Stimulated activated CD4-positive, alpha-beta T cell treated with anti-CD3 and anti-CD28 coated beads, TNF-alpha, amount 100 ng/mL, for 4 hours (primary cell): ENCODE measurements around the gene DNA2.
"Not testable (repeated sequence)": the region's sequence is repeated elsewhere in the genome, so short reads cannot be mapped to it uniquely, and the experiment has no call there.

Source experiments
- DNase-seq, 3 experiments: peaks; one replicate each; pipeline ENCODE4 v3.0.0-alpha.2; 2020; ENCODE audit warnings: low read depth in 3 of 3

The DNA2 gene, protein sequence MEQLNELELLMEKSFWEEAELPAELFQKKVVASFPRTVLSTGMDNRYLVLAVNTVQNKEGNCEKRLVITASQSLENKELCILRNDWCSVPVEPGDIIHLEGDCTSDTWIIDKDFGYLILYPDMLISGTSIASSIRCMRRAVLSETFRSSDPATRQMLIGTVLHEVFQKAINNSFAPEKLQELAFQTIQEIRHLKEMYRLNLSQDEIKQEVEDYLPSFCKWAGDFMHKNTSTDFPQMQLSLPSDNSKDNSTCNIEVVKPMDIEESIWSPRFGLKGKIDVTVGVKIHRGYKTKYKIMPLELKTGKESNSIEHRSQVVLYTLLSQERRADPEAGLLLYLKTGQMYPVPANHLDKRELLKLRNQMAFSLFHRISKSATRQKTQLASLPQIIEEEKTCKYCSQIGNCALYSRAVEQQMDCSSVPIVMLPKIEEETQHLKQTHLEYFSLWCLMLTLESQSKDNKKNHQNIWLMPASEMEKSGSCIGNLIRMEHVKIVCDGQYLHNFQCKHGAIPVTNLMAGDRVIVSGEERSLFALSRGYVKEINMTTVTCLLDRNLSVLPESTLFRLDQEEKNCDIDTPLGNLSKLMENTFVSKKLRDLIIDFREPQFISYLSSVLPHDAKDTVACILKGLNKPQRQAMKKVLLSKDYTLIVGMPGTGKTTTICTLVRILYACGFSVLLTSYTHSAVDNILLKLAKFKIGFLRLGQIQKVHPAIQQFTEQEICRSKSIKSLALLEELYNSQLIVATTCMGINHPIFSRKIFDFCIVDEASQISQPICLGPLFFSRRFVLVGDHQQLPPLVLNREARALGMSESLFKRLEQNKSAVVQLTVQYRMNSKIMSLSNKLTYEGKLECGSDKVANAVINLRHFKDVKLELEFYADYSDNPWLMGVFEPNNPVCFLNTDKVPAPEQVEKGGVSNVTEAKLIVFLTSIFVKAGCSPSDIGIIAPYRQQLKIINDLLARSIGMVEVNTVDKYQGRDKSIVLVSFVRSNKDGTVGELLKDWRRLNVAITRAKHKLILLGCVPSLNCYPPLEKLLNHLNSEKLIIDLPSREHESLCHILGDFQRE

DNA sequence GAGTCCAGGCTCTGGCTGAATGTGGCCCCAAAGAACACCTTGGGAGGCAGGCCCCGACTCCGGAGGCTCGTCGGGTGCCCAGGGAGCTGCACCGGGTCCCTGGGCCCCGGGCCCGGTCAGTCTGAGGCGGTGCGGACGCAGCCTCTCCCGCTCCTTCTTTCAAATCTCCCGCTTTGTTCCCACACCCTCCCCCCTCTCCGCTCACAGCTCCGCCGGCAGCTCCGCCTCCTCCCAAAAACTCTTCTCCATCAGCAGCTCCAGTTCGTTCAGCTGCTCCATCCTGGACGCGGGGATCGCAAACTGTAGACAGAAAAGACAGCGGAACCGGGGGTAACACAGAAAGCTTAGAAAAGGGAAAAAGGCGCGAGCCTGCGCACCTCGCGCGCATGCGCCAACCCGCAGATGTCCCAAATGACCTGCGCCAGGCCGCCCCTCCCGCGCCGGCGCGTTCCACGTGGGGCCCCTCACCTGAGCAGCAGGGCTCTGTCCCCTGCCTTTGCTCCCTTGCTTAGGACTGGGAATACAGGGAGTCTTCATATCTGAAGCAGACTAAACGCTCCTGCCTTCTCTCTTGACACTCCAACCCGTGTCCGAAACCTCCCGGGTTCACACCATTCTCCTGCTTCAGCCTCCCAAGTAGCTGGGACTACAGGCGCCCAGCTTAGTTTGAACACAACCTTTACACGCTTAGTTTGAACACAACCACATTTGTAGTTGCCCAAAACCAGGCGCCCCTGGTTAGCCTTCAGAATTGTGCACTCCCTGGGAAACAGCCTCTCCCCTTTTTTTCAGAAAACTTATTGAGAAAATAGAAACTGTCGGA lies at the start of gene DNA2:
TSS of gene DNA2 (minus strand) at position 388 of the 823 bp plus-strand sequence. CDS start at position 279, 109 bp downstream.
- peak; percentile 48 to 71 (median 57) for DNase-seq

DNA sequence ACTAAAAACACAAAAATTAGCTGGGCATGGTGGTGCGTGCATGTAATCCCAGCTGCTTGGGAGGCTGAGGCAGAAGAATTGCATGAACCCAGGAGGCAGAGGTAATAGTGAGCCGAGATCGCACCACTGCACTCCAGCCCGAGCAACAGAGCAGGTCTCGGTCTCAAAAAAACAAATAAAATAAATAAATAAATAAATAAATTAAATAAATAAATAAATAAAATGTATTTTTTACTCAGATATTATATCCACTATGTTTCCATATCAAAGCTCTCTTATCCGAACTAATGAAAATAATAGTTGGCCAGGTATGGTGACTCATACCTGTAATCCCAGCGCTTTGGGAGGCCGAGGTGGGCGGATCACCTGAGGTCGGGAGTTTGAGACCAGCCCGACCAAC lies 46.8 kb upstream of the DNA2 start:
- DNase-seq = not testable (repeated sequence)

DNA sequence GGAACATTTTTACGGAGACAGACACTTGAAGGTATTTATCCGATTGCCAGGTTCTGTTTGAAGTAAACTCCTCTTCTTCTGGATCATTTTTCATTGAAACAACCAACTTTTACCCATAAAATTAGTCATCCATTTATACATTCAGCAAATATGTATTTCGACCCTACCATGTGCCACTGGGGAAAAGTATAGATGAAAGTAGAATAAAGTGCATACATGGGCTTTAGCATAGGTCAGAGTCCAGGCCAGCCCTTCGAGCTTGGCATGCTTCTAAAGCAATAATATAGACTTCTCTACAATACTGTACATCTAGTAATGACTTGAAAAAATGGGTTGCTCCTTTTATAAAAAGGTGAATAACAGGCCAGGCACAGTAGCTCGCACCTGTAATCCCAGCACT lies 45.4 kb upstream of the DNA2 start:
- DNase-seq = no peak

DNA sequence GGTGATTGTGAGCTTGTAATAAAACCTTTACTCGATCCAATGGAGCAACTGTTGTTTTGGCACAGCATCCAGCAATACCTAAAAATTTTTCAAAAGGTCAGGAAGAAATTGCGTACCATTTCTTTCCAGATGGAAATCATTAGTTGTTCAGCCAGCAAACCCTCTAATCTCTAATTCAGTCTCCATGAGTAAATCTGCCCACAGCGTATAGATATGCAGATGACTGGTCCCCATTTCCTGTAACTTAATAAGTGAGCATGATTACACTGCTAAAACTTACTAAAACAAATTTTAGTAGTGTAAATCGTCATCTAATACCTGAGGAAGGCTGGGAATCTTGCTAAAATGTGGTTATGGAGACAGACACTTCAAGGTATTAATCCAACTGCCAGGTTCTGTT lies 45.0 kb upstream of the DNA2 start:
- DNase-seq = no peak

DNA sequence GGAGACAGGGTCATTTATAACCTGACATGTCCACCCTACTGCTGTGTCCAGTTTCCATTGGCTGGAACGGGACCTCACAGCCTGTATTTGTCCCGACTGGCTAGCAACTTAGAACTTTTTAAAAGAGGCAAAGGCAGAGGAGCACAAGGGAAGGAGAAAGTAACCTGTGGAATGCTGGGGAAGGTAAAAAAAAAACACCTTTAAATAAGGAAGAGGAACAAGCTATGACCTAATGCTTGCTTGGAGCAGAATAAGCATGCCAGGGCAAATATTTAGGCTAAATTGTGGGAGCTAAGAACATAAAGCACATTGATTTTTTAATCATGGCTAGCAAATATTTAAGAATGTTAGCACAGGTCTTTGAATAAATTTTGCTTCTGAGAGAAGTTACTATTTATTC lies 44.4 kb upstream of the DNA2 start:
- not testable (repeated sequence) for DNase-seq

DNA sequence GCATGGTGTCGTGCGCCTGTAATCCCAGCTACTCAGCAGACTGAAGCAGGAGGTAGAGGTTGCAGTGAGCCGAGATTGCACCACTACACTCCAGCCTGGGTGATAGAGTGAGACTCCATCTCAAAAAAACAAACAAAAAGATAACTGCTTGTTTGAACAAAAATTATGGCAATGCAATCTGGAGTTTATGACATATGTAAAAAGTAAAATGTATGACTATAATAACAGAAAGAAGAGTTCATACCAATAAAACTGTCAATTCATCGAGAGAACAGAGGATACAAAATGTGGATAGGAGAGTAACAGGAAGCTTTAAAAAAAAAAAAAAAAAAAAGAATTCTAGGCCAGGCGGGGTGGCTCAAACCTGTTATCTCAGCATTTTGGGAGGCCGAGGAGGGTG lies 36.3 kb upstream of the DNA2 start:
- no peak for DNase-seq

DNA sequence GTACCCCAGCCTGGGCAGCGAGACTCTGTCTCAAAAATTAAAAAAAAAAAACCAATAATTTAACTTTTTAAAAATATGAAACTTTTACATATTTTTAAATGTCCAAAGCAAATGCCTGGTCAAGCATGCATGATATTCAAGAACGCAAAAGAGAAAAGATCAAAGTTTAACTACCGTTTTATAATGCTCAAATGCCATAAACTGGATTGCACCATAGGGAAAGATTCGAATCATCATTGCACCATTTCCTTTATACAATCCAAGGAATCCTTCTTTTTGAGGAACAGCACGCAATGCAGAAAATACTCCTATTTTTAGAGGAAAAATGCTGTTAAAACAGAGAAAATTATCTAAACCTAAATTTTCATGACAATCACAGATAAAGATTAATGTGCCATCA lies 34.6 kb upstream of the DNA2 start:
- no peak for DNase-seq

DNA sequence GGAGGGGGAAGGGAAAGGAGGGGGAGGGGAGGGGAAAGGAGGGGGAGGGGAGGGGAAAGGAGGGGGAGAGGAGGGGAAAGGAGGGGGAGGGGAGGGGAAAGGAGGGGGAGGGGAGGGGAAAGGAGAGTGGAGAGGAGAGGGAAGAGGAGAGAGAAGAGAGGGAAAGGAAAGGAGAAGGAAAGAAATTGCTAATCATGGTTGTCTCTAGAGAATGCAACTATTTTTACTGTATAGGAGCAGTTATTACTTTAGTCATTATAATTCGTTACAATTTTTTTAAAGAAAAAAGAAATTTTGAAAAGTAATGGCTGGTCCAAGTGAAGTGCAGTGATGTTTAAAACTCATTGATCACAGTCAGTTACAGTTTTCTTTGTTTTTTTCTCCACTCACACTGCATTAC lies 31.1 kb upstream of the DNA2 start:
- no peak for DNase-seq

DNA sequence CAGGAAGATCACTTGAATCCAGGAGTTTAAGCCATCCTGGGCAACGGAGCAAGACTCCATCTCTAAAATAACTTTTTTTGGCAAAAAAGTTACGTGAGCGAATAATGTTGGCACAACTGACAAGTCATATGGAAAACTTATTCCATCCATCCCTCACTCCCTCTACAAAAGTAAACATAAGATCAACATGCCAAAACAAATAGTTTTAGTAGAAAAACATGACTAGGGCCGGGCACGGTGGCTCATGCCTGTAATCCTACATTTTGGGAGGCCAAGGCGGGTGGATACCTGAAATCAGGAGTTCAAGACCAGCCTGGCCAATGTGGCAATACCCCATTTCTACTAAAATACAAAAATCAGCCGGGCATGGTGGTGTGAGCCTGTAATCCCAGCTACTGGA lies 29.9 kb upstream of the DNA2 start:
- no peak for DNase-seq

DNA sequence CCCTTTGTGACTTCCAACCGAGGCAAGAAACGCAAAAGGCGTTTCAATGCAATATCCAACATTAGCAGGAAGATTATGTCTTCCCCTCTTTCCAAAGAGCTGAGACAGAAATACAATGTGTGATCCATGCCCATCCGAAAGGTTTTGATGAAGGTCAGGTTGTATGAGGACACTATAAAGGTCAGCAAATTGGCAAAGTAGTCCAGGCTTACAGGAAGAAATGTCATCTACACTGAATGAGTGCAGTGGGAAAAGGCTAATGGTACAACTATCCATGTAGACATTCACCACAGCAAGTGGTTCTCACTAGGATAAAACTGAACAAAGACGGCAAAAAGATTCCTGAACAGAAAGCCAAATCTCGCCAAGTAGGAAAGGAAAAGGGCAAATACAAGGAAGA lies 27.8 kb upstream of the DNA2 start:
- no peak for DNase-seq

DNA sequence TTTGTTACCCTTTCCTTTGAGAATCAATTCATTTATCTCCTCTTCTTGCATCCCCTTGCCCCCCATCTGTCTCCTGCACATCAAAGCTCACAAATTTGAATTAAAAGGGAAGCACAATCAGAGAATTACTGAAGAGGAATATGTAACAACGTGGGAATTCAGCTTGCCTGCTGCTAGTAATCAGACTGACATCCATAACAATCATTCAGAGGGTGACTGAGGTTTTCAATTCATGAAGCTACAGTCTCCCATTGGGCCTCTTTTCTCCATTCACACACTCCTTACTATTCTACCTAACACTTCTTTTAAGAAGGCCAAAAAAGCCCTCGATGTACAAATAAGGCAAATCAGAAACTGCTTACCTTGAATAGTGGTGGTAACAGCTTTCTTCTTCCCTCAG lies 24.3 kb upstream of the DNA2 start:
- no peak for DNase-seq

DNA sequence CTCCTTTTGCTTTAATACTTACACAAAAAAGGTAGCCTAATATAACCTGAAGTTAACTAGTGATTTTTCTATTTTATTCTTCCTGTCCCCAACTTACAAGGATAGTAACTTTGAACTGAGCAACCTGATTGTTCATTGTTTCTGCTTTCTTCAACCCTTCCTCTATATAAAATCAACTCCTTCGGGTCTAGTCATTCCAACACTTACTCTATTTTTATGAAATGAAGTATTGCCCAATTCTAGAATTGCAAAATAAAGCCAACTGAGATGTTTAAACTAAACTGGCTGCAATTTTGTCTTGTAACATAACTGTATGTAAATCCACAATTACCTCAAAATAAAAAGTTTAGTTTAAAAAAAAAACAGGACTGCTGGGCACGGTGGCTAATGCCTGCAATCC lies 20.3 kb upstream of the DNA2 start:
- DNase-seq = no peak

DNA sequence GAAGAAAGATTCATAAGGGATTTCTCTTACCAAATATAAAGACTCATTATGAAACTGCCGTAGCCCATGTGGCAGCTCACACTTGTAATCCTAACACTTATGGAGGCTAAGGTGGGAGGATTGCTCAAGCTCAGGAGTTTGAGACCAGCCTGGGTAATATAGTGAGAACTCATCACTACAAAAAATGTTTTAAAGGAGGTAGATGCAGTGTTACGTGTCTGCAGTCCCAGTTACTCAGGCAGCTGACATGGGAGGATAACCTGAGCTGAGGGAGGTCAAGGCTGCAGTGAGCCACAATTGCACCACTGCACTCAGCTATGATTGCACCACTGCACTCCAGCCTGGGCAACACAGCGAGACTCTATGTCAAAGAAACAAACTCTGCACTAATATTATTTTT lies 18.1 kb upstream of the DNA2 start:
- no peak for DNase-seq

DNA sequence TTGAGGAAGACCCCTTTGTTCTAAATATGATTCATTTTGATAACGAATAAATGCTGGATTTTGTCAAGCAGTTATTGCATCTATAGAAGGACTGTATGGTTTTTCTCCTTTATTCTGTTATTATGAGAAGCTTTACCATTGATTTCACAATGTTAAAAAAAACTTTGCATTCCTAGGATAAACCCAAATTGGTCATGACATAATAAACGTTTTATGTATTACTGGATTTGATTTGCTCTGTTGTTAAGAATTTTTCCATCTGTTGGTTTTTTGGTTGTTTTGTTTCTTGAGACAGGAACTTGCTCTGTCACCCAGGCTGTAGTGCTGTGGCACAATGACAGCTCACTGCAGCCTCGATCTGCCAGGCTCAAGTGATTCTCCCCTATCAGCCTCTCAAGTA lies 2.2 kb upstream of the DNA2 start:
- no peak for DNase-seq

DNA sequence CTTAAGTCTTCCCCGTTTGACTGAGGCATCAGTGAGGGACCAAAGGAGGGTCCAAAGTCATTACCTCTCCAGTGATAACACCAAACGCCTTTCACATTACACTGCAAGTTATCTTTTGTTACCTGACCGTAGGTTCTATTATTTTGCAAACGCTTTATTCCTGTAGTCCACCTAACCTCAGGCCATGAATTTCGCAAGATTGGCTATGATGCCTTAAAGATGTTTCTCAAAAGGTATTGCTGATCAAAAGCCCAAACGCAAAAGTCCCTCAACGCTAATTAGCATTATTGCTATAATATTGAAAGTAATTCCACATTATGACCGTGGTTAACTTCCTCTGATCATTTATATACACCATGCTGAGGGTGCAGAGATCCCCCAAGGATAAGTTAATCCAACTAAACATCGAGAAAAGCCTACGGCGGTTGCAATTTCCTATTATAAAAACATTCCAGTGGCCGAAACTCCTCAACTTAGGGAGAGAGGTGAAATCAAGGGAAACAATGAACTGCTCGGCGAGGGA lies 649 bp downstream of the DNA2 start:
- DNase-seq = no peak

DNA sequence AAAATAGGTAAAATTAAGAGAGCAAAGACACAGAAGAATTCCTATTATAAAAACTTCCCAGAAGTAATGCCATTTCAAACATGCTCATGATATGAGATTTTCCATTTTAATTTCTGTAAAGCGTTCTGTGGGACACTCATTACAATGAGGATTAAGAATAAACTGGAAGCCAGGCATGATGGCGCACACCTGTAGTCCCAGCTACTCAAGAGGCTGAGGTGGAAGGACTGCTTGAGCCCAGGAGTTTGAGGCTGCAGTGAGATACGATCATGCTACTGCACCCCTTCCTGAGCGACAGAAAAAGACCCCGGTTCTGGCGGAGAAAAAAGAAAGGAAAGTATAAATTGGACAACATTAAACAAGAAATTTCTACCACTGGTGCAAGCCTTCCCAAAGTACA lies 1.5 kb downstream of the DNA2 start:
- no peak for DNase-seq

DNA sequence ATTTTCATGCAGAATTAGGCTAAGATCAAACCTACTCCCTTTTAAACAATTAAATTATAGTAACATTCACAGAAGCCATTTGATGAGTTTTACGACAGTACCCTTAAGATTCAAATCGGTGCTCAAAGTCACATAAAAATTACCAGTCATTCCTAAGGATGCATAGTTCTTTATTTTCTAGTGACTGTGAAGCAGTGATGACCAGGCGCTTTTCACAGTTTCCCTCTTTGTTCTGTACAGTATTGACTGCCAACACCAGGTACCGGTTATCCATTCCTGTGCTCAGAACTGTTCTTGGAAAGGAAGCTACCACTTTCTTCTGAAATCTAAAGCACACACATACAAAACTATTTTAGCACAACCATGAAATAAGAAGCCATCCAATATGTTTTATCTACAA lies 1.9 kb downstream of the DNA2 start:
- no peak for DNase-seq

DNA sequence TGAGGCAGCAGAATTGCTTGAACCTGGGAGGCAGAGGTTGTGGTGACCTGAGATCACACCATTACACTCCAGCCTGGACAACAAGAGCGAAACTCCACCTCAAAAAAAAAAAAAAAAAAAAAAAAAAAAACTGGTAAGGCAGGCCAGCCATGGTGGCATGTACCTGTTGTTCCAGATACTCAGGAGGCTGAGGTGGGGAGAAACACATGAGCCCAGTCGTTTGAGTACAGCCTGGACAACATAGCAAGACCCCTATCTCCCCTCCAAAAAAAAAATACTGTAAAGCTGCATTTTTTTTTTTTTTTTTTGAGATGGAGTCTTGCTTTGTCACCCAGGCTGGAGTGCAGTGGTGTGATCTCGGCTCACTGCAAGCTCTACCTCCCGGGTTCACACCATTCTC lies 7.0 kb downstream of the DNA2 start:
- not testable (repeated sequence) for DNase-seq

DNA sequence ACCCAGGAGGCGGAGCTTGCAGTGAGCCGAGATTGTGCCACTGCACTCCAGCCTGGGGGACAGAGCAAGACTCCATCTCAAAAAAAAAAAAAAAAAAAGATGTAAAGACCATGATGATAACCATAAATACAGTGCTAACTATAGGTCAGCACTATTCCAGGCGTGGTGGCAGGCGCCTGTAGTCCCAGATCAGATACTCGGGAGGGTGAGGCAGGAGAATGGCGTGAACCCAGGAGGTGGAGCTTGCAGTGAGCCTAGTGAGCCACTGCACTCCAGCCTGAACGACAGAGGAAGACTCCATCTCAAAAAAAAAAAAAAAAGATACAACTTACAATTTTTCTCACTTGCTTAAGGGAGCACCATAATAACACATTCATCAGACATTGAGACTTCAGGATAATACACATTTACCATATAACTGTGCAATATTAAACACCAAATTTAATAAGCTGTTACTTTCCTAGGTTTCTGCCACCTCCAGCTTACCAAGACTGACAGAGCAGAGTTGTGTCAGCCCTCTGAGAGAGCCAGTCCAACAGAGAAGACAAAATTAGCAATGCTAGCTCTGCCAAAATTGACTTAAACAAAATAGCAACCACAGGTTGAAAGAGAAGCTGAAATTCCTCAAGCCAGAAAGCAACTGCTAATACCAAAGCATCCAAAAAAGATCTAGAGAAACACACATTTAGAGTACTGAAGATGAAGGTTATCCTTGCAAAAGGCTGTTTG lies 8.2 kb downstream of the DNA2 start:
- no peak for DNase-seq

DNA sequence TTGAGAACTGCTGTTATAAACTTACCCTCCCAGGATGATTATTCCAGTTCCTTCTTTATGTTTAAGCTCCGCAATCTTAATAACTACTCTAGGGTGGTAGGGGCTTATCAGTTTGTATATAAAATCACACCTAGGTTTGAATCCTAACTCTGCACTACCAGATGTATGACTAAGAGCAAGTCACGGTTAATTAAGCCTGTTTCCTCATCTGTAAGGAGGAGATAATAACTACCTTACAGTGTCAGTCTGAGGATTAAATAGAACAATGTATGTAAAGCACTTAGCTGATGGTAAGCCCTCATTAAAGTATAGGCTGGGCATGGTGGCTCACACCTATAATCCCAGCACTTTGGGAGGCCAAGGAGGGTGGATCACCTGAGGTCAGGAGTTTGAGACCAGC lies 9.2 kb downstream of the DNA2 start:
- no peak for DNase-seq

DNA sequence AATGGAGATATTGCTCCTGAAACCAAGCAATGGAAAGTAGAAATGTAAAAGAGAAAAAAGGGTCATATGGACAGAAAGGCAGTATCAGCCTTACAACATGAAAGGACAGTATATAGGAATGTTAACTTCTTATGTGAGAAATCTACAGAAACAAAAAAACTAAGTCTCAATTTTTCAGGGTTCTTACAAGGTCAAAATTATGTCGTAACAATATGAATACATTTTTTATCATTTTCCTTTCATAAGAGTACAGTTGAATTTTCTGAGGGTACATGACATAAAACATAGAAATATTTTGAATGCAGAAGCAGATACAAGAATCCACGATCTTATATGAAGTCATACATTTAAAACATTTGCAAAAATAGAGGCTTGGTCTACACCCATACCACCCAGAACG lies 10.7 kb downstream of the DNA2 start:
- DNase-seq = no peak
